ENCODE measurements around the gene NOL12. TPM values are rescaled to one million over a fixed set of nuclear protein-coding genes. Genes with fewer than 3 reads are reported as not detected.

Gene NOL12
- total RNA-seq, 1 experiment from 2014 or later, result 47.1 TPM

GRCh38 chr22:37657590-37658132 lies 28.5 kb upstream of the NOL12 start:
- Mint-ChIP-seq H3K4me3 (ENCODE audit: unreplicated experiment) (peak overlapping the region; percentile 89), H3K4me1 (ENCODE audit: insufficient read depth, unreplicated experiment) (peaks cover 22% of the 10 kb centered on the region), H3K9me3 (ENCODE audit: unreplicated experiment) (no peaks in the 10 kb centered on the region), H3K27ac (ENCODE audit: low read depth, unreplicated experiment) (peak overlapping the region; percentile 87), H3K27me3 (ENCODE audit: insufficient read depth, unreplicated experiment) (no peaks in the 10 kb centered on the region), H3K36me3 (ENCODE audit: insufficient read depth, unreplicated experiment) (peaks cover 18% of the 10 kb centered on the region)
- TF ChIP-seq CTCF (IDR thresholded peaks at IDR 0.05; ENCODE audit: unreplicated experiment), result no peak
- no peak for DNase-seq (ENCODE audit: unreplicated experiment)
- ChIA-PET POLR2A (interaction anchor here (0.7 to 3.6 kb wide), 31 partner anchors 9 to 239 kb away, joined by 3 to 49 read pairs (median 5); partner anchors contain the start of genes ANKRD54, GCAT, GGA1 and LGALS1), CTCF (interaction anchor here (0.6 to 5.2 kb wide), 7 partner anchors 12 to 204 kb away, joined by 3 to 44 read pairs (median 3); no protein-coding TSS in a partner anchor)
- intact Hi-C loops (cut with micrococcal nuclease), result loop anchor here (1.0 to 2.0 kb wide), 2 partner anchors 14 to 19 kb away; no protein-coding TSS in a partner anchor
- BruUV-seq (replicated peaks), result TSS peak; percentile 100

- POLR2A ChIA-PET, result interaction anchor here (0.6 to 3.6 kb wide), 40 partner anchors 8 to 740 kb away, joined by 3 to 49 read pairs (median 4); partner anchors contain the start of genes ANKRD54, C22orf23, GCAT and GGA1
- Mint-ChIP-seq H3K27ac (ENCODE audit: low read depth, unreplicated experiment) (peak within 1 kb of the TSS; percentile 87), H3K4me3 (ENCODE audit: unreplicated experiment) (peak within 1 kb of the TSS; percentile 89), H3K27me3 (ENCODE audit: insufficient read depth, unreplicated experiment) (no peaks in the 10 kb centered on the region), H3K36me3 (ENCODE audit: insufficient read depth, unreplicated experiment) (peaks cover 18% of the 10 kb centered on the region), H3K4me1 (ENCODE audit: insufficient read depth, unreplicated experiment) (peaks cover 22% of the 10 kb centered on the region), H3K9me3 (ENCODE audit: unreplicated experiment) (no peaks in the 10 kb centered on the region)
- CTCF ChIA-PET, result interaction anchor here (0.6 to 5.2 kb wide), 6 partner anchors 11 to 203 kb away, joined by 3 to 44 read pairs (median 3); no protein-coding TSS in a partner anchor
- no peak for TF ChIP-seq CTCF (IDR thresholded peaks at IDR 0.05; ENCODE audit: unreplicated experiment)
- intact Hi-C loops (cut with micrococcal nuclease), result loop anchor here (1.0 to 2.0 kb wide), 2 partner anchors 15 to 18 kb away; no protein-coding TSS in a partner anchor
- peak; percentile 100 for DNase-seq (ENCODE audit: unreplicated experiment)
- no TSS peak for BruUV-seq (replicated peaks)
Observed at GRCh38 chr22:37658133-37659065, 27.7 kb upstream of the NOL12 start, which contains the start of gene PDXP. Gene PDXP, plus strand, starts transcription at chr22:37658723. Its CDS starts 60 bp downstream, at chr22:37658783.

- H3K36me3 Mint-ChIP-seq (ENCODE audit: insufficient read depth, unreplicated experiment), result peaks cover 22% of the 10 kb centered on the region
- no TSS peak for BruUV-seq (replicated peaks)
- no peak overlapping the region for H3K27ac Mint-ChIP-seq (ENCODE audit: low read depth, unreplicated experiment)
- ChIA-PET CTCF (interaction anchor here (0.6 to 5.2 kb wide), 4 partner anchors 11 to 88 kb away, joined by 3 to 30 read pairs (median 4); no protein-coding TSS in a partner anchor), POLR2A (interaction anchor here (0.6 to 3.6 kb wide), 17 partner anchors 9 to 294 kb away, joined by 3 to 49 read pairs (median 10); partner anchors contain the start of genes C22orf23, GCAT, GGA1 and LGALS1)
- peaks cover 22% of the 10 kb centered on the region for H3K4me1 Mint-ChIP-seq (ENCODE audit: insufficient read depth, unreplicated experiment)
- H3K9me3 Mint-ChIP-seq (ENCODE audit: unreplicated experiment), result no peaks in the 10 kb centered on the region
- no peaks in the 10 kb centered on the region for H3K27me3 Mint-ChIP-seq (ENCODE audit: insufficient read depth, unreplicated experiment)
- peak overlapping the region; percentile 89 for H3K4me3 Mint-ChIP-seq (ENCODE audit: unreplicated experiment)
- no peak for TF ChIP-seq CTCF (IDR thresholded peaks at IDR 0.05; ENCODE audit: unreplicated experiment)
- intact Hi-C loops (cut with micrococcal nuclease), result loop anchor here (2.0 kb wide), 1 partner anchor 18 kb away; no protein-coding TSS in a partner anchor
- DNase-seq (ENCODE audit: unreplicated experiment), result no peak
Observed at GRCh38 chr22:37659066-37659896, 26.9 kb upstream of the NOL12 start.

All from MCF 10A (cell line).